ENCODE results near the gene UTP14C.
"Not testable (repeated sequence)": the region's sequence is repeated elsewhere in the genome, so short reads cannot be mapped to it uniquely, and the experiment has no call there.

UTP14C gene

DNA sequence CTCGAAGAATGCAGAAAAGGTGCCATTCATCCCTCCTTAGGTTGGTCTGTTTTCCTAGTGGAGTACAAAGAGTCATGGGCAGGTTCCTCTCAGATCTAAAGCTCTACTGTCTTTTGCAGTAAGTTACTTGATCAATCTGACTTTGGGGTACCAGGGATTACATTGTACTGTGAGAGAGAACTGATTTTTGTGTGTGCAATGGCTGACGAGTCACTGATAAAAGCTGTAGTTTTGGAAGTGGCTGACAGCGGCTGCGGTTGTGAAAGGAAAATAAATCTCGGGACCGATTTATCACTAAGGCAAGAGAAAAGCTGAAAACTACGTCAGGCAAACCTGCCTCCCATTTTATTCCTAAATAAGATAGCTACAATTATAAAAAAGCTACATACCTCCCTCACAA, 26.9 kb downstream of the UTP14C start:
- no peak for DNase-seq

DNA sequence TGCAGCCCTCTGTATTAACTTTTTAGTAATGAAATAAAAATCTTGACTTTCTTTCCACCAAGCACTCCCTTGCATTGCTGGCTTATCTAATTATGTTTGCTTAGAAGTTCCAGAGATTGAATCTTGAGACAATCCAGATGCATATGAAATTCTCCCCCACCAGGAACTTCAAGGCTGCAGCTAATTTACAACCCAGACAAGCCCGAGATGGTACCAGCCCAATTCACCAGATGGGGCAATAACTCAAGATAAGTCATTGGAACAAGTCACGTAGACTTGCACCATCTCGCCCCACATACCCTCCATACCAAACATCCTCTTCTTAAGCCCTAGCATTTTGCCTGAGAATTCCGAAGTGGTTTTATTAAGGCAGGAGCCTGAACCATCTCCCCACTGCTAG, 29.0 kb downstream of the UTP14C start:
- DNase-seq: no peak

DNA sequence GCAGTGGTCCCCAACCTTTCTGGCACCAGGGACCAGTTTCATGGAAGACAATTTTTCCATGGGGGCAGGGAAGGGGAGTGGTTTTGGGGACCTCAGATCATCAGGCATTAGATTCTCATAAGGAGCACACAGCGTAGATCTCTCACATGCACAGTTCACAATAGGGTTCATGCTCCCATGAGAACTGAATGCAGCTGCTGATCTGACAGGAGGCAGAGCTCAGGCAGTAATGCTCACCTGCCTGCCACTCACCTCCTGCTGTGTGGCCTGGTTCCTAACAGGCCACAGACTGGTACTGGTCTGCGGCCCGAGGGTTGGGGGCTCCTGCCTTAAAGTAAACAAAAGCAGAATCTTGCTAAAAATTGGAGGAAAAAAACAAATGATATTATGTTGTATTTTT, 36.6 kb downstream of the UTP14C start:
- not testable (repeated sequence) for DNase-seq

- DNase-seq: no peak
Observed at GRCh38 chr13:52061587-52061986, 37.1 kb downstream of the UTP14C start.

DNA sequence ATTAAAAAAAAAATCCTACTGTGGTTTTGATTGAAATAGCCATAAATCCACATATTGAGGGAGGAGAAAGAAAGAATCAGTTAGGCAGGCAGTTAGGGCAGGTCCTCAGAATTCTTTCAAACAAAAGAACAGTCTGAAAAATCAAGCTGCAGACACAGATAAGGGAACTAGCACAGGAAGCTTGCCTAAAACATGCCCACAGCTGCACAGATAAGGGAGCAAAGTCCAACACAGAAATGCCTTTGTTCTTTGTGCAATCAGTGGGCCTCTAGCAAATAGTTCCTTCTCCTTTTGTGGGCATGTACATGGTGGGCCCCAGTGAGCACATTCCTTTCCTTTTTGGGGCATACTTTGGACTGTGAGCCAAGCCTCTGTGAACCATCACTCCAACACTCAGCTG, 42.7 kb downstream of the UTP14C start:
- no peak for DNase-seq

DNA sequence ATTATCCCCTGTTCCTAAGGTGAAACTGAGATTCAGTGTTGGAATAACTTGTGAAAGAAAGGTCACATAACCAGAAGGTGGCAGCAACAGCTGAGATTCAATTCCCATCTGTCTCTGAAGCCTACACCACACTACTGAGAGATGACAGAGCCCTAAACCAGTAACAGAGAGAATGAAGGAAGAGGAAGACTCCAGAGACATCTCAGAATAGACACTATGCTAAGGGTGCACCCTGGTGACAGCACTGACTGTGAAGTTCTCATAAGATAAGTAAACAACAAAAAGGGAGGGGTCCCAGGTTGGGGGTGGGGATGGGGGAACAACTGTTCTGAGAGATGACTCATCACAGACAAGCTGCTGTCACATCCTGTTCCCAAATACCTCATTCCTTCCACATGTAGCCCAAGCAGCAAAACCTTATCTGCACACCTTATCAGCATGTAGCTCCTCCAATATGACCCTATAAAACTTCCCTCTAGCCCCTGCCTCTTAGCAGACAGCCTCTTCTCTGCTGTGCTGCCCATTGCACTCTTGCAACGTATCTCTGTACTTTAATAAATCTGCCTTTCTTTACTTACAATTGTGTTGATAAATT, 46.5 kb downstream of the UTP14C start:
- DNase-seq: no peak

All from stimulated activated naive CD4-positive, alpha-beta T cell (primary cell).